PFSK-1 (cell line): ENCODE data around the gene DDX42.

Experiments used
- FOXP2 ChIP-seq: optimal IDR thresholded peaks from 2 replicates; pipeline ENCODE3; 2011; ENCODE audit warnings: borderline replicate concordance, control low read depth, inconsistent platforms; ENCODE audit not compliant: insufficient read depth; ENCODE audit errors: extremely low read length, extremely low read depth
- POLR2AphosphoS5 ChIP-seq: IDR thresholded peaks from 2 replicates; pipeline ENCODE4 v1.6.1; 2012; ENCODE audit warnings: low read depth, mild to moderate bottlenecking, control low read depth, low read length, moderate library complexity
- SIN3A ChIP-seq: IDR thresholded peaks from 2 replicates; pipeline ENCODE4 v1.6.1; 2012; ENCODE audit warnings: mild to moderate bottlenecking, low read length, moderate library complexity, borderline replicate concordance; ENCODE audit not compliant: insufficient read depth
- TAF1 ChIP-seq: IDR thresholded peaks from 2 replicates; pipeline ENCODE4 v1.6.1; 2012; ENCODE audit warnings: low read length, control low read depth, borderline replicate concordance; ENCODE audit not compliant: insufficient read depth
- TF ChIP-seq, protein P1 (sequence below), 2 experiments: IDR thresholded peaks; 2 replicates each; pipeline versions ENCODE4 v1.6.1 to v1.8.0; 2011 to 2012; ENCODE audit warnings: low read depth in 2 of 2, low read length in 2 of 2, control low read depth in 1 of 2, inconsistent platforms in 1 of 2, mild to moderate bottlenecking in 1 of 2, moderate library complexity in 1 of 2; ENCODE audit not compliant: insufficient read depth in 1 of 2

The DDX42 gene

DNA sequence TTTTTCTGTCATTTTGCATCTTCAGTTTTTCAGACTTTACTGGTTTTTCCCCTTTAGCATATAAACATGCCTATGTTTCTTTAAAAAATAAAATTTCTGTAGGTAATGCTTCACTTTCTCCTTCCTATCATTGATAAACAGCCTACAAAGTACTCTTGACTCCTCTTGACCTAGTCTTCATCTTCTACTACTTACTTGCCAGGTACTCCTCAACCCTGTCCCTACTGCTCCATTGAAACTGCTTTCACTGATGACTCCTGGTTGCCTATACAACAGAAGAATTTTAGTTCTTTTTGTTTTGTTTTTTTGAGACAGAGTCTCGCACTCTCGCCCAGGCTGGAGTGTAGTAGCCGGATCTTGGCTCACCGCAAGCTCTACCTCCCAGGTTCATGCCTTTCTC is 7.0 kb downstream of the DDX42 start:
- no peak for TF ChIP-seq TAF1
- TF ChIP-seq FOXP2, result no peak
- TF ChIP-seq, protein P1, sequence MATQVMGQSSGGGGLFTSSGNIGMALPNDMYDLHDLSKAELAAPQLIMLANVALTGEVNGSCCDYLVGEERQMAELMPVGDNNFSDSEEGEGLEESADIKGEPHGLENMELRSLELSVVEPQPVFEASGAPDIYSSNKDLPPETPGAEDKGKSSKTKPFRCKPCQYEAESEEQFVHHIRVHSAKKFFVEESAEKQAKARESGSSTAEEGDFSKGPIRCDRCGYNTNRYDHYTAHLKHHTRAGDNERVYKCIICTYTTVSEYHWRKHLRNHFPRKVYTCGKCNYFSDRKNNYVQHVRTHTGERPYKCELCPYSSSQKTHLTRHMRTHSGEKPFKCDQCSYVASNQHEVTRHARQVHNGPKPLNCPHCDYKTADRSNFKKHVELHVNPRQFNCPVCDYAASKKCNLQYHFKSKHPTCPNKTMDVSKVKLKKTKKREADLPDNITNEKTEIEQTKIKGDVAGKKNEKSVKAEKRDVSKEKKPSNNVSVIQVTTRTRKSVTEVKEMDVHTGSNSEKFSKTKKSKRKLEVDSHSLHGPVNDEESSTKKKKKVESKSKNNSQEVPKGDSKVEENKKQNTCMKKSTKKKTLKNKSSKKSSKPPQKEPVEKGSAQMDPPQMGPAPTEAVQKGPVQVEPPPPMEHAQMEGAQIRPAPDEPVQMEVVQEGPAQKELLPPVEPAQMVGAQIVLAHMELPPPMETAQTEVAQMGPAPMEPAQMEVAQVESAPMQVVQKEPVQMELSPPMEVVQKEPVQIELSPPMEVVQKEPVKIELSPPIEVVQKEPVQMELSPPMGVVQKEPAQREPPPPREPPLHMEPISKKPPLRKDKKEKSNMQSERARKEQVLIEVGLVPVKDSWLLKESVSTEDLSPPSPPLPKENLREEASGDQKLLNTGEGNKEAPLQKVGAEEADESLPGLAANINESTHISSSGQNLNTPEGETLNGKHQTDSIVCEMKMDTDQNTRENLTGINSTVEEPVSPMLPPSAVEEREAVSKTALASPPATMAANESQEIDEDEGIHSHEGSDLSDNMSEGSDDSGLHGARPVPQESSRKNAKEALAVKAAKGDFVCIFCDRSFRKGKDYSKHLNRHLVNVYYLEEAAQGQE (IDR thresholded peaks at IDR 0.05; ENCODE audit: insufficient read depth in 1 of 2, low read depth in 2 of 2, low read length in 2 of 2), result no peak
- no peak for TF ChIP-seq SIN3A
- no peak for TF ChIP-seq POLR2AphosphoS5

DNA sequence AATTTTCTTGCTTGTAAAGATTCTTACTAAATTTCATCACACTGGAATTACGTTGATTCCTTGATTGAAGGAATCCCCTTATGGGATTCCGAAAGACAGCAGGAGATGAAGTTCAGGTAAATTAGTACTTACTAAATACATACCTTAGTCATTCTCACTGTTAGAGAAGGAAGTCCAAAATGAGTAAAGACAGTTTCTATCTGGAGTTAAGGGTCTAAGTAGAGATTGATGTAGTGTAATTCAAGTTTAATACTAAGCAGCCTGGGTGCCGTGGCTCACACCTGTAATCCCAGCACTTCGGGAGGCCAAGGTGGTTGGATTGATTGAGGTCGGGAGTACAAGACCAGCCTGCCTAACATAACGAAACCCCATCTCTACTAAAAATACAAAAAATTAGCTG is 9.6 kb downstream of the DDX42 start:
- TF ChIP-seq SIN3A, result no peak
- no peak for TF ChIP-seq TAF1
- no peak for TF ChIP-seq POLR2AphosphoS5
- TF ChIP-seq FOXP2, result no peak
- TF ChIP-seq, protein P1 (IDR thresholded peaks at IDR 0.05; ENCODE audit: insufficient read depth in 1 of 2, low read depth in 2 of 2, low read length in 2 of 2), result no peak

DNA sequence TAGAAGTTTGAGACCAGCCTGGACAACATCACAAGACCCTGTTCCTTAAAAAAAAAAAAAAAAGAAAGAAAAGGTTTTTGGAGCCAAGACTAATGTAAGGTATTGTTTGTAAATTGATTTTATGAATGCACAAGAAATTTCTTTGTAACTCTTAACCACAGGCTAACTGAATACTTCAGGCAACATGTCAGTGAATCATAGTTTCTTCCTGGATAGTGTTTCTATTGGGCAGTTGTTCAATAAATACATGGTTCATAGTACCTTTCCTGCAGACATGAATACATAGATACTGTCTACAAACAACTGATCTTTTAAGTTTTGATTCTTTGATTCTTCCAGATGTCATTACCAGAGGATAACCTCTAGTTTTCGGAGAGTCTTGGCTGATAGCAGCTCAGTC is 11.6 kb downstream of the DDX42 start:
- TF ChIP-seq, protein P1 (IDR thresholded peaks at IDR 0.05; ENCODE audit: insufficient read depth in 1 of 2, low read depth in 2 of 2, low read length in 2 of 2), result no peak
- TF ChIP-seq TAF1 (no peak), FOXP2 (no peak), POLR2AphosphoS5 (no peak), SIN3A (no peak)

DNA sequence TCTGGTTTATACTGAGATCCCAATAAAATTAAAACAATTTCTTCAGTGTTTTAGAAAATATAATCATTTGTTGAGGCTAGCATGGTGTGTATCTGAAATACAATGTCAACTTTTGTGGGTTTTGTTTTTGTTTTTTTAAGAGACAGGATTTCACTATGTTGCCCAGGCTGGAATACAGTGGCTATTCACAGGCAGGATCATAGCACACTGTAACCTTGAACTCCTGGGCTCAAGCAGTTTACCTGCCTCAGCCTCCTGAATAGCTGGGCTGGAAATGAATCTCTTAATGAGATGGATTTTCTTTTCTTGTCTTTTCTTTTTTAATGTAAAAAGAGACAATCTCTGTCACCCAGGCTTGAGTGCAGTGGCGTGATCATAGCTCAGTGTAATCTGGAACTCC is 12.1 kb downstream of the DDX42 start:
- TF ChIP-seq, protein P1 (IDR thresholded peaks at IDR 0.05; ENCODE audit: insufficient read depth in 1 of 2, low read depth in 2 of 2, low read length in 2 of 2), result no peak
- no peak for TF ChIP-seq SIN3A
- TF ChIP-seq POLR2AphosphoS5, result no peak
- TF ChIP-seq FOXP2, result no peak
- TF ChIP-seq TAF1, result no peak
